RWPE2 (cell line): Measurements from ENCODE around the gene GSTO2.

Experiments used
- ATAC-seq: fragments of 200-7000 bp; cut with Tn5 transposase; 3 replicates; pipeline ENCODE4 v1.9.1; 2021; ENCODE audit warnings: low read depth
- DNase-seq: peaks from one replicate; pipeline ENCODE4 v3.0.0-alpha.2; 2020; ENCODE audit warnings: low spot score
- H3K27ac ChIP-seq: fragments of 450-650 bp; 2 replicates; pipeline ENCODE4 v1.5.1; 2017; ENCODE audit warnings: mild to moderate bottlenecking; ENCODE audit not compliant: poor library complexity, severe bottlenecking
- H3K27me3 ChIP-seq: fragments of 250-450 bp; sonication (Bioruptor Pico); 2 replicates; pipeline ENCODE4 v1.5.1; 2021; ENCODE audit warnings: mild to moderate bottlenecking, moderate library complexity; ENCODE audit not compliant: insufficient read depth, poor library complexity, severe bottlenecking
- H3K36me3 ChIP-seq: fragments of 250-450 bp; sonication (Bioruptor Pico); 2 replicates; pipeline ENCODE4 v1.5.1; 2020; ENCODE audit warnings: low read depth, mild to moderate bottlenecking, moderate library complexity
- H3K4me1 ChIP-seq: fragments of 250-450 bp; sonication (Bioruptor Pico); 2 replicates; pipeline ENCODE4 v1.5.1; 2021; ENCODE audit warnings: mild to moderate bottlenecking, moderate library complexity; ENCODE audit not compliant: insufficient read depth, poor library complexity, severe bottlenecking
- H3K4me3 ChIP-seq: fragments of 250-450 bp; sonication (Bioruptor Pico); 2 replicates; pipeline ENCODE4 v1.5.1; 2021; ENCODE audit warnings: mild to moderate bottlenecking, moderate library complexity; ENCODE audit not compliant: severe bottlenecking
- H3K9me3 ChIP-seq: fragments of 250-450 bp; sonication (Bioruptor Pico); 2 replicates; pipeline ENCODE4 v1.5.1; 2021; ENCODE audit warnings: mild to moderate bottlenecking, moderate library complexity; ENCODE audit not compliant: severe bottlenecking
- CTCF ChIP-seq: fragments of 450-650 bp; IDR thresholded peaks from one replicate; pipeline ENCODE4 v1.5.1; 2017; ENCODE audit warnings: mild to moderate bottlenecking, moderate library complexity; ENCODE audit not compliant: poor library complexity, severe bottlenecking

Gene GSTO2

GRCh38 chr10:104324221-104324686, 55.3 kb downstream of the GSTO2 start:
- peaks cover 68% of the 10 kb centered on the region for H3K4me1 ChIP-seq
- H3K9me3 ChIP-seq = no peaks in the 10 kb centered on the region
- no peak for DNase-seq
- ATAC-seq = no peak
- H3K4me3 ChIP-seq = no peak overlapping the region
- no peaks in the 10 kb centered on the region for H3K27me3 ChIP-seq
- TF ChIP-seq CTCF = no peak
- peak overlapping the region; percentile 99 for H3K27ac ChIP-seq
- peaks cover 12% of the 10 kb centered on the region; the same call in 1 of the 2 replicates for H3K36me3 ChIP-seq

GRCh38 chr10:104324931-104325330, 55.9 kb downstream of the GSTO2 start:
- DNase-seq (no peak), ATAC-seq (no peak)
- H3K4me3 ChIP-seq = no peak overlapping the region
- H3K4me1 ChIP-seq = peaks cover 68% of the 10 kb centered on the region
- no peaks in the 10 kb centered on the region for H3K27me3 ChIP-seq
- H3K36me3 ChIP-seq = peaks cover 12% of the 10 kb centered on the region; the same call in 1 of the 2 replicates
- H3K9me3 ChIP-seq = no peaks in the 10 kb centered on the region
- TF ChIP-seq CTCF = no peak
- peak overlapping the region; percentile 99 for H3K27ac ChIP-seq

- H3K9me3 ChIP-seq = no peaks in the 10 kb centered on the region
- H3K36me3 ChIP-seq = peaks cover 12% of the 10 kb centered on the region; the same call in 1 of the 2 replicates
- no peak for TF ChIP-seq CTCF
- ATAC-seq = no peak
- no peak for DNase-seq
- H3K4me1 ChIP-seq = peaks cover 68% of the 10 kb centered on the region
- H3K27me3 ChIP-seq = no peaks in the 10 kb centered on the region
- H3K4me3 ChIP-seq = no peak overlapping the region
- peak overlapping the region; percentile 99 for H3K27ac ChIP-seq
Observed at GRCh38 chr10:104325436-104326435, 56.8 kb downstream of the GSTO2 start.

- Histone ChIP-seq H3K4me1 (peaks cover 70% of the 10 kb centered on the region), H3K27ac (peak overlapping the region; percentile 99), H3K27me3 (no peaks in the 10 kb centered on the region), H3K4me3 (no peak overlapping the region), H3K36me3 (peaks cover 10% of the 10 kb centered on the region; the same call in 1 of the 2 replicates), H3K9me3 (no peaks in the 10 kb centered on the region)
- no peak for TF ChIP-seq CTCF
- no peak for ATAC-seq
- DNase-seq = no peak
Observed at GRCh38 chr10:104326991-104327610, 58.1 kb downstream of the GSTO2 start.
